A204.1 (cell line): ENCODE results near the gene SDF2L1.
"Not testable (repeated sequence)": the region's sequence is repeated elsewhere in the genome, so short reads cannot be mapped to it uniquely, and the experiment has no call there.

Source experiments
- FAIRE-seq: peaks from 2 replicates; lab custom pipeline; 2012; peaks lifted over from hg19 to GRCh38; lab: Jason Lieb, UNC

SDF2L1 gene

GRCh38 chr22:21687685-21688259, 45.7 kb downstream of the SDF2L1 start:
- FAIRE-seq: no peak

DNA sequence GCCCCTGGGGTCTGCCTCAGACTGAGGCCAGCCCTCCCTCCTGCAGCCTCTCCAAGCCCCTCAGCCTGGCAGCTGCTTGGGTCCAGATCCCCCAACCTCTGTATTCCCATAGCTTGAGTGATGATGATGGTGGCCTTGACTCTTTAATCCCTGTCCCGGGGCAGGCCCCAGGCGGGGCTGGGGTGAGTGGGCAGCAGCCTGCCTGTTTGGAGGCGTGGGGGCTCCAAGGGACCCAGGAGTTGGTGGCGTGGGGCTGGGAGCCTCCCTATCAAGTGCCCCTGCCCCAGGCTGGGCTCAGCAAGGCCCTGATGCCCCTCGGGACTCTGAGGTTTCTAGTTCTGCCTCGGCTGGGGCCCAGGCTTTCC, 46.2 kb downstream of the SDF2L1 start:
- no peak for FAIRE-seq

GRCh38 chr22:21688706-21689381, 46.7 kb downstream of the SDF2L1 start:
- no peak for FAIRE-seq

GRCh38 chr22:21690401-21690801, 48.3 kb downstream of the SDF2L1 start:
- FAIRE-seq: no peak

DNA sequence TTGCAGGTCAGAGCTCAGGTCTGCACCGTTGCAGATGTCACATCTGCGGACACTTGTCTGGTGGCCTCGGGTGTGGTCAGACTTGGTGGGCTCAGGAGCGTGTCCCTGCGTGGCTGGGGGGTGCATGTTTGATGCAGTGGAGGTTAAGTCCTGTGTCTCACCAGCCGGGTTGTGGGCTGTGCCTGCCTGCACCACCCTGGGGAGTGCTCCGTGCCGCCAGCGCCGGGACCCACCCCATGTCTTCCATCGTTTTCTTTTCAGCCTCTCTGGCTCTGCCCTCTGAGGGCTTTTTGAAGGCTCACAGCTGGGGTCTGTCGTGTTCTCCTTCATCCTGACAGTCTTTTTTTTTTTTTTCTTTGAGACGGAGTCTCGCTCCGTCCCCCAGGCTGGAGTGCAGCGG, 49.7 kb downstream of the SDF2L1 start:
- FAIRE-seq: no peak

- FAIRE-seq: not testable (repeated sequence)
Observed at GRCh38 chr22:21692856-21693255, 50.8 kb downstream of the SDF2L1 start.

GRCh38 chr22:21693333-21693998, 51.4 kb downstream of the SDF2L1 start:
- no peak for FAIRE-seq
